ENCODE results near the gene USP53.
"Not testable (repeated sequence)": the region's sequence is repeated elsewhere in the genome, so short reads cannot be mapped to it uniquely, and the experiment has no call there.

Gene USP53

DNA sequence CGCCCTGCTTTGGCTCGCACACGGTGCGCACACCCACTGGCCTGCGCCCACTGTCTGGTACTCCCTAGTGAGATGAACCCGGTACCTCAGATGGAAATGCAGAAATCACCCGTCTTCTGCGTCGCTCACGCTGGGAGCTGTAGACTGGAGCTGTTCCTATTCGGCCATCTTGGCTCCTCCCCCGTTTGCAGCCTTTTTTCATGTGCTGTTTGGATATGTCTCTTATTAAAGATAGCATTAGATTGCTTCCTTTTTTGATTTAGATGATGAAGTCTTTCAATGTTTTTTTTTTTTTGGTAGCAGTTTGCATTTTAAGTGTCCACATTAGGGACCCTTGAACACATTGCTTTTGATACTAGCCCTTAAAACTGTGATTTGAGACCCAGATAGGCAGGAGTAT is 67.4 kb downstream of the USP53 start:
- not testable (repeated sequence) for DNase-seq

DNA sequence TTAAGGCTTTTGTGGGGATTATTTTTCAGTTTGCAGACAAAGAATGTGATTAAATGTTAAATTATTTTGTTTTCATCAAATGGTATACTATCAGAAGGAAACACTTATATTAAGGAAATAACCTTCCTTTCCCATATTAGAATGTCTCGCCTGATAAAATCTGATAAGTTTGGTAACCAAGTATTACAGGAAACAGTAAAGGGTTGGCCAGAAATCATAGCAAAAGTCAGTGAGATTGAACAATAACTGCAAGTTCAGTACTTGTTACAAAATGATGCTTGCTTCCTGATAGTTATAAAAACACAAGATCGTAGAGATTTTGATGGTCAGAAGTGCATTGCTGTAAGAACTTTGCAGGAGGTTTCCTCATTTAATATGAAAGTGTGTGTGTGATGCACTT is 68.9 kb downstream of the USP53 start:
- no peak for DNase-seq

DNA sequence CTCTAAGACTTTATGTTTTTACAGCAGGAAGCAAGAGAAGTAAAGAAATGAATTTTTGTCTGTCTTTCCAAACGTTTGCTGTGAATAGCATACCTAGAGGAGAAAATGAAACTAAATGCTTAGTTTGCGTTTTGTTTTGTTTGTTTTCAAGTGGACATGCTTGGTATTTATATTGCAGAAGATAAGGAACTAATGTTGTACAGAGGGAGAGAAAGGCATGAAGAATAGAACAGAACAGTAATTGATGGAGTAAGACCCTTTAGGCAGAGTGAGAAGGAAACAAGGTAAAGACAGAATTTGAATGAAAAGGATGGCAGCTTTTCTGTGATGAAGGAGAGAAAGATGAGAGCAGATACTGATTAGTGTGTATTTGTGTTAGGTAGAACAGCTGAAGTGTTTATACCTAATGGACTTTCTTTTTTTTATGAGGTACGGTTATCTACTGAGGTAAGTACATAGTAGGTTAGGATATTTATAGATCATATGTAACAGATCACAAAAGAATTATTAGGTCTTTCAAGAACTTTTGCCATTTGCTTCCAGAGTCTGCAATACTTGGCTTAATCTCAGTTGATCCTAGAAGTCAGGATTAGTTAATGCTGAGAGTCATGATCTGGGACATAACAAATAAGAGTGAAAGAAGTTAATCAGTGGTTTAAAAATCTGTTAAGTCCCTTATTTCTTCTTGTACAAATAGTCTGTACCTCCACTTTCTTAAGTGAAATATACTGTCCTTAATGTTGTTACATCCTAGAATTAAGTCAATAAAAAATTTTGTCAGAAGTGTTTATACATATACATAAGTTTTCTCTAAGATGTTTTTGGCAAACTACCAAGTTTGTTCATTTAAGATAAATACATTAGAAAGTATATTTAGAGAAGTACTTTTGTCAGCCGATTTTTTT is 72.6 kb downstream of the USP53 start:
- no peak for DNase-seq

DNA sequence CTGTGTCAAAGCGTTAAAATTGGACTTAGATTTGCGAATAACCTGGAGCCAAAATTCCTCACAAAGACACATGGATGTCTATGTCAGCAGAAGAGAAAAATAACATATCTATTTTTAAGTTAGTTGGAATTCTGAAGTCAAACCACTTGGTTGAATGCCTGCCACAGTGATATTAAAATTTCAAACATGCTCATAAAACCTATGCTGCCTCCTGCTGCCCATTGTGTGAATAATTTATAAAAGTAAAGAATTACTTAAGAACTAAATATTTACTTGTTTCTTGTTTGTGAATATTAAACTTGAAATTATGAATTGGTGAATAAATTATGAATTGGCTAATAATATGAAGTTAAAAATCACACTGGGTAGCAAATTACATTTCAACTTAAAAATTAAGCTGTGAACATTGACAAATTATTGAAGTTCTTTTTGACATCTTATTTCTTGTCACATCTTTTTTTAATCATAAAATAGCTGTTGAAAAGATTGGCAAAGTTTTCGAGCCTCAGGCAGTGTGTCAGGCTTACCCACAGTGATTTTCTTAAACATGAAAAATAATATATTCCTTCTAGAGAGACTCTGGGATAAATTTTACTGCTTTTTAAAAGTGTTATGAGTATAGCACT is 74.0 kb downstream of the USP53 start:
- DNase-seq = peak; percentile 6

DNA sequence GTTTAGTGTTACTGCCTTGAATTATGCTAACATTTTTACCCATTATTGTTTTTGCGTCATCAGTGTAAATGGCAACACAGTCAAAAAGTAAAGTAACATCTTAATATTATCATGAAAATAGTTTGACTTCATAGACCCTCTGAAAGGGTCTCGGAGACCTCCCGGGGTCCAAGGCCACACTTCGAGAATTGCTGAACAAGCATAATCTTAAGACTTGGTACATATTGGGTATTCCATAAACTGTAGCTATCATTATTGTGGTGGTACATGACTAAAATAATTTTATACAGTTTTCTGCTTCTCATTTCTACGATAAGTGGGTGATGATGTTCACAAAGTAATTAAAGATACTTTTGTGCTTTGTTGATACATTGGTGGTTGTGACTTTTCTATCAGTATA is 76.8 kb downstream of the USP53 start:
- no peak for DNase-seq

DNA sequence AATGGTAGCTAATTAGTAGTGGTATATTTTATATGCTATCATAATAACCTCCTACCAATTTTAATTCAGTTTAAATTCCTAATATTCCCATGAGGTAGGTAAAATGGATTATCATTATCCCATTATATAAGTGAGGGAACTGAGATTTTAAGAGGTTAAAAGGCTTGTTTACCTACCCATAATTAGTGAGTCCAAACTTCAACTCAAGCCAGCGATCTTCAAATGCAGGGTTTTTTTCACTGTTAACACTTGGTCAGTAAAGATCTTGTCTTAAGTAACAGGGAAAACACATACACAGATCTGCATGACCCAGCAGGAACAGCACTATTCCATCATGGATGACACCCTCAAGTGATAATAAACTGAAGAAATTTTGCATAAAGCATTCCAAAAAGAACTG is 78.1 kb downstream of the USP53 start:
- no peak for DNase-seq

DNA sequence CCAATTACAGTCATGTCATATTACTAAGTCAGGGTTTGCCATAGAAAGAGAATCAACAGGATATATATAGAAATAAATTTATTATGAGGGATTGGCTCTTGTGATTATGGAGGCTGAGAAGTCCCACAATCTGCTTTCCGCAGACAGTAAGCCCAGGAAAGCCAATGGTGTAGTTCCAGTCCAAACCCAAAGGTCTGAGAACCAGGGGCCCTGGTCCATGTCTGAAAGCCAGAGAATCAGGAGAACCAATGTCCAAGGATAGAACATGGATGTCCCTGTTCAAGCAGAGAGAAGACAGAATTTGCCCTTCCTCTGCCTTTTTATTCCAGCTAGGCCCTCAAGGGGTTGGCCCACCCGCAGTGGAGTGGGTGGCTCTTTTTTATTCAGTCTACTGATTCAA is 83.8 kb downstream of the USP53 start:
- DNase-seq = no peak

DNA sequence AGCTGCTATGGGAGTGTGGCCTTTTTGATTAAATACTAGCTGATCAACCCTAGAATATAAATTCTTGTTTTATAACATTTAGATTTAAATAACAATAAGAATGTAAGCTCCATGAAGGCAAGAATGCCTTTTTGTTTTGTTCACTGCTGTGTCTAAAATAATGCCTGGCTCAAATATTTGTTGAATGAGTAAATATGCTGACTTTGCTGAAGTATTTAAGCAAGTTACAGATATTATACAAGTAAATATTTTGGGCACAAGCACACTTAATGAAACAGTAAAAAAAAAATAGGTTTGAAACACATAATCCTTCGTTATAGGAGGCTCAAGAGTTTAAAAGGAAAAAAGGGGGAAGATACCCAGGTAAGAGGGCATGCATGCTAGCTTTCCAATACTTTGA is 85.3 kb downstream of the USP53 start:
- no peak for DNase-seq

DNA sequence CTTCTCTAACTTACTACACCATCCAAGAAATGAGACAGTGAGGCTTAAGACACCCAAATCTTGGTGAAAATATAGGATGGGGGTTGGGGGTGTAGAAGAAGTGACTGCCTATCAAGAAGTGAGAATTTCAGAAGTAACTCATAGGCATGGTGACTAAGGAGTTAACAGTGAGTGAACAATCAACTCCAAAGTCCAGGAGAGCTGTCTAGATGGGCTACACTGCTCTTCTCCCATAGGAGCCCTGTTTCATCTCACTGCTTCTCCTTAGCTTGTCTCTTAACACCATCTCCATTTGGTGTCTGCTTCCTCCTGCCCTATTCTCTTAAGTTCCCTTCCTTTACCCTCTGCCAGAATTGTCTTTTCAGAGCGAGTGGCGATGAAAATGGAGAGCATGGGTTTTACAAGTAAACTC is 86.8 kb downstream of the USP53 start:
- DNase-seq = no peak

DNA sequence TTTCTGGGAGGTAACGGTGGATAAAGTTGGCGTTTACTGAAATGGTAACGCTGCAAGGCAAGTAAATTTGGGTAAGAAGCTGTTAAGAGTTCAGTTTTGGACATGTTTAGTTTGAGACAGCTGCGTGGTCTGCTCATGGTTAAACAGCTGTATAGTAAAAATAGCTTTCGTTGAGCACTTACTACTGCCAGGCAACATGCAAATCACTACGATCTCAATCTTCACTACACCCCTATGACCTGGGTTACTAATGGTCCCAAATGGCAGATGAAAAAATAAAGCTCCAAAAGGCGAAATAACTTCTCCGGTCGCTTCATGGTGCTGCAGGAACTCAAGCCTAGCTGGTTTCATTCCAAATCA is 87.2 kb downstream of the USP53 start:
- no peak for DNase-seq

DNA sequence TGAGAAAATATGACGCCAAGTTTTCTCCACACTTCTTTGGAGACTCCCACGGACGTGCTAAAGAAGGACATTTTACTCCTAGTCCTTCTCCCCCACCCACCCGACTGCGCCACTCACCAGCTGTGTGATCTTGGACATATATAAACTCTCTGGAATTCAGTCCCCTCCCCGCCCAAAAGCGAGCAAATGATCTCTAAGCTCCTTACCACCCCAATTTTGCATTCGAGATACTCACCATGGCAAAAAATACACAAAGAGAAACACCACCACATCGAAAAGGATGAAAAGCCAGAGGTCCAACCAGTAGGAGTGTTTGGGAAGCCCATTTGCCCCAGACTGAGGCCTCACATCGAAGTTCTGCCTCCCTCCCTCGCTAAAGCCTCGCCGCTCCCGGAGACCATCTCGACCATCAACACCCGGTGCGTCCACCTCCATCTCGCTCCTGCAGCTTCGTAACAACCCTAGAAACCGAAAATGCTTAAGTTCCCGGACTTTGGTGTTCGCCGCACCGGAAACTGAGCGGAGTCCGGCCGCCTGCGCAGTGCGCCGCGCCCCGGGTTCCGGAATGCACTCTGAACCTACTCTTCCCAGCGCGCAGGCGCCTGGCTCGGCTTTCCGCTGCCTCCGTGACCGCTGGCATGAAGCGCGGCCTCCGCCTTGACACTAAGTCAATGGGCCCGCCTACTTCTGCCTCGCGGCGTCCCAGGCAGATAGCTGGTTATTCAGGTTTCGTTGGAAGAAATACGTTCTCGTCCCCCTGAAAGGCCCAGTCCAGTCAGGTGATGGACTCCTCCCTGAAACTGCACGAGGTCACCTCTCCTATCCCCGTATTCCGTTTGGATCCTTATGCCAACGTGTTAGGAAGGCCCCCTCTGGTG is 87.8 kb downstream of the USP53 start:
- peak; percentile 87 for DNase-seq

DNA sequence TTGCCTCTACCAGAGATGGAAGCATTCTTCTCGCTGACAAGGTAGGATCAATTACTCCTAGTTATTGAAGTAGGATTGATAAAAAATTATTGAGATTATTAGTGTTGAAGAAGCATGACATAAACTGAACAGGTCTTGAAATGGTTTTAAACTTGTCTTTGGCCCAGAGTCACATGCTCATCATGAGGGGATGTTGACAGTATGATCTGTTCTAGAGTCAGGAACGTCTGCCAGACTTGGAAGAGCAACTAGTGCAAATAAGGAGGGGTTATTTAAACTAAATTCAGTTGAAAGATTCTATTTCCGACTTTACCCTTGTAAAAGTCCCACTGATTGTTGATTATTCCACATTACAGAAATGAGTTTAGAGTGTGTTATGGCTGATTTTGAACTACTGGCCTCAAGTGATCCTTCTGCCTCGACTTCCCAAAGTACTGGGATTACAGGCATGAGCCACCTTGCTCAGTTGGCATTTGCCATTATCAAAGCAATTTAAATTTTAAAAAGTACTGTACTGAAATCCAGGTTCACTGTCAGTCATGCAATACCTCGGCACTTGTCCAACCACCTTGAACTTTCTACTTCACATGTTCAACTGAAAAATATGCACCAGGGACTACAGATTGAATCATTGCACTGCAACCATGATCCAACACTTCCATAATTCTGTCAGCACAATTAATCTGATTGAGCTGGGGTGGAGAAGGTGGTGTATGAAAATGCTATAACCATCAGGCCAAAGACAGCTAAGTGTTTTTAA is 89.7 kb downstream of the USP53 start:
- DNase-seq = no peak

DNA sequence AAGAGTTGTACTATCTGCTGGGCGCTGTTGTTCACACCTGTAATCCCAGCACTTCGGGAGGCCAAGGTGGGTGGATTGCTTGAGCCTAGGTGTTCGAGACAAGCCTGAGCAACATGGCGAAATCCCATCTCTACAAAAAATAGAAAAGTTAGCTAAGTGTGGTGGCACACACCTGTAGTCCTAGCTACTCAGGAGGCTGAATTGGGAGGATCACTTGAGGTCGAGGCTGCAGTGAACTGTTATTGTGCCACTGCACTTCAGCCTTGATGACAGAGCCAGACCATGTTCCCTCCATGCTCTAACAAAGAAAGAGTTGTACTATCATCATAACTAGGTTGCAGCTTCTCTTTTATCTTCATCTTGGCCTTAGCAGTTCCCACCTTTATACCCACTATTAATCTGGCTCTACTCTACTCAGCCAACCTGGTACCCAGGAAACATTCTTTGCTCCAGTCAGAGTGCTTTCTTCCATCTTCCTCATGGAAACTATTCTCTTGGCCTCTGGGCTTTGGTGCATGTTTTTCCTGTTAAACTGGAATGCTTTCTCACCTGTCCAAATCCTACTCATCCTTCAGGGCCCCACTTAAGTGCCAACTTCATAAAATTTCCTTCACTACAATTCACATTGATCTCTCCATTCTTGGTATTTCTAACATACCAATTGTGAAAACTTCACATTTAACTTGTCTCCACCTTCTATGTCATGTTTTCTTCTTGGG is 91.2 kb downstream of the USP53 start:
- no peak for DNase-seq

DNA sequence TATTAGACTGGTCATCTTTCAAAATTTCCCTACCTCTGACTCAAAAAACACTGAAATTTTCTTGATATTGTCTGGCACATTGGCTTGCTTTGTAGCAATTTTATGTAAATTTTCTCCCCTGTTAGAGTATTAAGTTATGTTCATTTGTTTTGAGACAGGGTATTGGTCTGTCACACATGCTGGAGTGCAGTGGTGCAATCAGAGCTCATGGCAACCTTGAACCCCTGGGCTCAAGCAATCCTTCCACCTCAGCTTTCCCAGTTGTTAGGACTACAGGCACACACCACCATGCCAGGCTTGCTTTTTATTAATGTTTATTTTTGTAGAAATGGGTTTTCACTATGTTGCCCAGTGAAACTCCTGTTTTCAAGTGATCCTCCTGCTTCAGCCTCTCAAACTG is 91.9 kb downstream of the USP53 start:
- DNase-seq = no peak

DNA sequence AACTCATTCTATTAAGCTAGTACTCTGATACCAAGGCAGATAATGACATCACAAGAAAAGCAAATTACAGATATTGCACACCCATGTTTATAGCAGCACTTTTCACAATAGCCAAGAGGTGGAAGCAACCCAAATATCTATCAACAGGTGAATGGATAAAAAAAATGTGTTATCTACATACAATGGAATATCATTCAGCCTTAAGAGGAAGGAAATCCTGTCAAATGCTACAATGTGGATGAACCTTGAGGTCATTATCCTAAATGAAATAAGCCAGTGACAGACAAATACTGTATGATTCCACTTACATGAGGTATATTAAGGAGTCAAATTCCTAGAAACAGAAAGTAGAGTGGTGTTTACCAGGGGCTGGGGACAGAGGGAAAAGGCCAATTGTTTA is 95.1 kb downstream of the USP53 start:
- DNase-seq = no peak

DNA sequence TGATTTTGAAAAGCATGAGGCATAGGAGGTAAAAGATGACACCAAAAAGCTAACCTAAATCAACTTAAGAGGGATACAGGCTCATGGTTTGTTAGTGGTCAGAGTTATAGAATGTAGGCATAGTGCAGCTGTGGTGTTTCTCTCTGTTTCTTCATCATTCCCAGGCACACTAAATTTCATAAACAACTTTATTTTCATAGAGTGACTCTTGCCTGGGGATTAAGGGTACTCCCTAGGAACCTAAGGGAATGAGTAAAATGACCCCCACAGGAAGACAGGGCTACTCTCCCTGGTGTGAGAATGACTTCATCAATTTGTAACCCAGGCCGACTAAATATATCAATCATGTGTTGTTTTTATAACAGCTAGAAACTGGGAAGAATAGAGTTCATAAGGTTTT is 98.3 kb downstream of the USP53 start:
- no peak for DNase-seq

DNA sequence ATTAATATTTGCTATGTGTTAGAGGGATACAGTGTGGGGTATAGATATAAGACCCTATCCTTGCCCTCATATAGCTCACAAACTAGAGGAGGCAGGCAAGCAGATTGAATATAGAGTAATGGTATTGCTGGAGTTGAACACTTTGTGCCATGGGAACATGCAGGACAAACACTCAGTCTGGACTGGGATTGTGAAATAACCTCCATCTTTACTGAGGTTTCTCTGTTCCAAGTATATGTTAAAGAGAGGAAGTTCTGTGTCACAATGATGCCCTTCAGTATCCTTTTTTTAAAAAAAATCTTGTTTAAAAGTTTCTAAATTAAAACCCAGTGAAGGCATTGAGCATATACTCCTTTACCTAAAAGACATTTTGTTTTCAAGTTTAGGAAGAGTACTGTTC is 100.7 kb downstream of the USP53 start:
- DNase-seq = no peak

DNA sequence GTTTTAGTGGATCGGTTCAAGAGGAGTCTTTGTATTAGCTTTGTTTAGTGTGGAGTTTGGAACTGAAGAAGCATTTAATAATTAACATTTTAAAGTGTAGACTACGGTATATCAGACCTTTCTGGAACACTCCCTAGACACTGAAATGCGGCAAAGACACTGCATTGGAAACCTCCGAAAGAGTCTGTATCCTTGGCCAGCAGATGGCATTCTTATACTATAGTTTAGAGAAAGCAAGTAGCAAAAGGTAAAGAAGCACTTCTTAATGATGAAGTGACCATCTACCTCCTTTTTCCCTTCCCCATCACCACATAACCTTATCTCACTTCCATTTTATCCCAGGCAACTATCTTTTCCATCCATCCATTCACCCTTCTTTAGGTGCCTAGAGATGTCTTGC is 101.8 kb downstream of the USP53 start:
- peak; percentile 4 for DNase-seq

DNA sequence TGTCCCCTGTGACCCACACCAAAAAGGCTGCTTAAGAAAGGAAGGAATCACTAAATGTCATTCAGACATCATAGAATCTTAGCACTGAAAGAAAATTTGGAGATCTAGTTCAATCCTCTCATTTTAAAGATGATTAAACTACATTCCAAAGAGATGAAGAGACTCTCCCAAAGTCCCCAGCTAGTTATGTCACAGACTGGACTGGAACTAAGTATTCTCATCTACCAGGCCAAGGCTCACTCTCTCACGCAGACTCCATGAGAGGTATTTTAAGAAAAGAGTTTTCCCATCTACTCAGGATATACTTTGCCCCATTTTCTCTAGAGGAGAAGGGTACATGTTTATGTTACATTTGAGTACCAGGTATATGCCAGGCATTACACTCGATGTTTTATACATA is 102.5 kb downstream of the USP53 start:
- DNase-seq = no peak

DNA sequence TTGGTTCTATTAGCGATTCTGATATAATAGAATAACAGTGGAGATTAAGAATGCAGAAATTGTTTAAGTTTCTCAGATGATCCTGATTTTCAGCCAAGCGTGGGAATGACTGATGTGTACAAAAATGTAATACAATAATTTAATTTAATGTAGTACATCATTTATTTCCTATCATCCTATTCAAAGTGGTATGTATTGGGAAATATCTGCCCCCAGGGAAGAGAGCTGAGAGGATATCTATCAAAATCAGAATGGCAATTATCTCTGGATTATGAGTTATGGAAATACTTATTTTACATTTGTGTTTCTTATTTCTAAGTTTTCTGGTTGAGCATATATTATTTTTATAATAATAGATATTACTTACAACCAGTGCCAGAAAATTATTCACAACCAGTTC is 105.5 kb downstream of the USP53 start:
- DNase-seq = no peak

DNA sequence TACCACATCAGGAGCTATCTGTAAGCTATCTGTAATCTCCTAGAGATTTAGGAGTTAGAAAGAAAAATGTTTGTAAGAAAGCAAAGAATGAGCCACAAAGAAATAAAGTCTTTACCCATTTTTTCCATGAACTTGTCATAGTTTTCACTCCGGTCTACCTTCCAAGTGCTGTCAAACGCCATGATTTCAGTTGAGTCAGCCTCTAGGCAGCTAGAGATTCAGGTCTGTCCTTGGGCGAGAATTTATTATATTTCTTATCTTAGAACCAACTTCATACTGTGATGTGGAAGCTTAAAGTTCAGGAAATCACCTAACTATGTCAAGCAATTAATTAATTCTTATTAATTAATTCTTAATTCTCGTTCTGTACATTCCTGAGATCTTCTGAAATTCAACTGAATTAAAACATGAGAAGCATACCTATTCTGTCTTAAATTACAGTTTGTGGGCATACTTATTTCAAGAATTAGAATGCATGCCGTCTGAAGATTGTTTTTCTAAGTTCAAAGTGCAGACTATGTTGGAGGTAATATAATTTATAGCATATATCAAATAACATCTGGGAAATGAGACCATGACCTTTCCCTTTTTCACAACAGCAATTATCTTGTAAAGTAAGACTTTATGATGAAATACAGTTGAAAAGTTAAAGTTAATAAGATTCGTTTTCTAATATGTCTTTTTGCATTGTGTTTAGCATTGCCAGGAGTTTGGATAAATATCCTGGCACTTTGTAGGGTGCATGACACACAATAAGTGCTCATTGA is 109.6 kb downstream of the USP53 start, which contains the start of gene FABP2:
FABP2 (minus strand) TSS at position 218 of the 767 bp plus-strand sequence; CDS start at position 182, 36 bp downstream.
- no peak for DNase-seq

Measured in NCI-H226 (cell line).